GM19035 (cell line): ENCODE results near the gene WDR45.
"Not testable (repeated sequence)": the region's sequence is repeated elsewhere in the genome, so short reads cannot be mapped to it uniquely, and the experiment has no call there.

Experiments
- ATAC-seq: cut with Tn5 transposase; IDR thresholded peaks from one replicate; pipeline ENCODE4 v1.9.1; 2021; ENCODE audit not compliant: unreplicated experiment

The WDR45 gene

GRCh38 chrX:49079489-49080428 lies at the start of gene WDR45:
TSS of gene WDR45 (minus strand) at chrX:49079887. CDS start at chrX:49078095, 1,792 bp downstream.
- peak; percentile 73 for ATAC-seq

- ATAC-seq, result no peak
Measured at GRCh38 chrX:49129427-49129826, 49.7 kb upstream of the WDR45 start.

DNA sequence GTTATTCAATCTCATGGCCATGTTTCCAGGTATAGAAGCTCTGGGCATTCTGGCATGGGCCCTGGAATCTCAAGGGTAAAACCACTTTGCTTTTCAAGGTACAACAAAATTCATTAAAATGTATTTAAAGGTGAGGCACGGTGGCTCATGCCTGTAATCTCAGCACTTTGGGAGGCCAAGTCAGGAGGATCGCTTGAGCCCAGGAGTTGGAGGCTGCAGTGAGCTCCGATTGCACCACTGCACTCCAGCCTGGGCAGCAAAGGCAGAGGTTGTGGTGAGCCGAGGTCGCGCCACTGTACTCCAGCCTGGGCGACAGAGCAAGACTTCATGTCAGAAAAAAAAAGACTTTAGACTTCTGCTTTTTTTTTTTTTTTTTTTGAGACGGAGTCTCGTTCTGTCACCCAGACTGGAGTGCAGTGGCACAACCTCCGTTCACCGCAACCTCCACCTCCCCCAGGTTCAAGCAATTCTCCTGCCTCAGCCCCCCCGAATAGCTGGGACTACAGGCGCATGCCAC lies 48.1 kb upstream of the WDR45 start:
- ATAC-seq, result not testable (repeated sequence)

DNA sequence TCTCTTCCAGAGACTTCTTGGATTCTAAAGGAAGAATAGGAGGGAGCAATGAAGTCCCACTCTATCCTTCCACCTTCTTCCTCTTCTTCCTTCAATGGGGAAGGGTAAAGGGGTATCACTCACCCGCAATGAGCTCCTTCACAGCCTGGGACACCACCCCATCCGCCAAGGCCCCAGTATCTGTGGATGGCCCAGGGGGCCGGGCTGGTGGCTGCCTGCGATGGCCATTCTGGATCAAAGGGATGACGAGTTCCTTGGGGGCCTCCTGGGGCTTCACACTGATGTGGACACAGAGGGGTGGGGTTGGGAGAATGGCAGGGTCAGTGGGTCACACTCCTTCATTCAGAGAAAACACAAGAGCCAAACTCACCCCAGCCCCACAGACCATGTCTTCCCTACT lies 42.8 kb upstream of the WDR45 start:
- ATAC-seq, result no peak

DNA sequence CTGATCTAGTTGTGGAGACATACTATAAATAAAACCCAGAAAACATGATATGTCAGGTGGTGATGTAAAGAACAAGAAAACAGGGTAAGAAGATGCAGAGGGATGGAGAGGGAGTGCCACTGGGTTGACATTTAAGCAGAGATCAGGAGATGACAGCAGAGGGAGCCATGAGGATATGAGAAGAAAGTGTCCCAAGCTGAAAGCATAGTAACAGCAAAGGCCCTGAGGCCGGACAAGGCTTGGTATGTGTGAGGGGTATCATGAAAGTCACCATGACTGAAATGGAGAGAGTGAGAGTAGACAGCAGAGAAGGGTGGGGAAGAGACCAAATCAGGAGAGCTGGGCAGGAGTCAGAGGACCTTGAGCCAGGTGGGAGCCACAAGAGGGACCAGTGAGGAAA lies 40.4 kb upstream of the WDR45 start:
- ATAC-seq, result no peak

DNA sequence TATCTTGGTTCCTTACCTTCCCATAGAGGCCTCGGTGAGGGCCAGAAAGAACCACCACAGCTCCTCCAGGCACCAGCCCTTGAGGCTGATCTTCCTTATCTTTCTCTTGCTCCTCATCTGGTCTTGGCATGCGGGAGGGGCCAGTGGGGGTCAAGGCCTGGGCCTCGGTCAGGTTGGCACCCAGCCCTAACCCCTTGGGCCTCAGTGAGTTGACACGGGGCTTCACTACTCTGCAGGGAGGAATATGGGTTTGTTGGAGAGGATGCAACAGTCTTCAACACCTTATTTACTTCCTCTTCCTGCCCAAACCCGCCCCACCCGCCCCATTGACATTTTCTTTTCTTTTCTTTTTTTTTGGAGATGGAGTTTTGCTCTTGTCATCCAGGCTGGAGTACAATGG lies 37.9 kb upstream of the WDR45 start:
- ATAC-seq, result no peak

DNA sequence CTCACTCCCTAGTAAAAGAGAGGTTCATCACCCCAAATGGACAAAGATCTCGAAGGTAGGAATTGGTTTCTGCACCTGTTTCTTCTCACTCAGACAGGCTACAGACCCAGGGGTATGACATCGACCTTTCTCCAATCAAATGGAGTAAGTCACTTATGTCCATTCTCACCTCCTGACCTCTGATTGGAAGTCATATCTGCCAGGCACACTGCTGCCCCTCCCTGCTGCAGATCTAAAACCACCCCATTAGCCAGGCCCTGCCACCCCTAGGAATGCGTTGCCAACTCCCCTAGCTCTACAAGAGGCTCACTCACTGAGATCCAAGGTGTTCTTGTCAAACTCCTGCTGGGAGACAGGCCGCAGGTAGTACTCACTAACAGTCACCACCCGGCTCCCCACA lies 37.0 kb upstream of the WDR45 start:
- ATAC-seq, result no peak

- no peak for ATAC-seq
Measured at GRCh38 chrX:49116076-49116475, 36.4 kb upstream of the WDR45 start.

DNA sequence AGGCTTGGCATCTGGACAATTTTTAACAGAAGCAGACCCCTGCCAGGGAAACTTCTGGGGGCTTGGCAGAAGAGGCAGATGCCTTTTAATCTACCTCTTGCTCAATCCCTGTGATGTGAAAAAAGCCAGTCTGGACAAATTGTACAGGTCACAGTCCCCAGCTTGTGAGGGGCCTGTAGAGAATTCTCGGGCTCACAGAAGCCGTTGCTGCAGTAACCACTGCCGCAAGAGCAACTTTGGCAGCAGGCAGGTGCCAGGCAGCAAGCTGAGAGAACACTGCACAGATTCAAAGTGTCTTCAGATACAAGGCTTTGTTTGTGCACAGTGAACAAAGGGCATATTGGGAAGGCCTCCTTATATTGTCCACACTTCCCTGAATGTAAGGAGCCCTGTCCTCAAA lies 32.1 kb upstream of the WDR45 start:
- ATAC-seq, result no peak

- ATAC-seq, result no peak
Measured at GRCh38 chrX:49110417-49110816, 30.7 kb upstream of the WDR45 start.

DNA sequence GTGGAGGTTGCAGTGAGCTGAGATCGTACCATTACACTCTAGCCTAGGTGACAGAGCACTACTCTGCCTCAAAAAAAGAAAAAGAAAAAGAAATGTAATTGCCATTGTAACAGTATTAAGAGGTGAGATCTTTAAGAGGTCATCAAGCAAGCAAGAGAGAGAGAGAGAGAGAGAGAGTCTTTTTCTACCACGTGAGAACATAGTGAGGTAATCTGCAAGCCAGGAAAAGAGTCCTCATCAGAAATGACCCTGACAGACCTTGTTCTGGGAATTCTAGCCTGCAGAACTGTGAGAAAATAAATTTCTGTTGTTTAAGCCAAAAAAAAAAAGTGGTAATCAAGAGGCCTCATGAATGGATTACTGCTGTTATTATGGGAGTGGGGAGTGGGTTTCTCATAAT lies 29.0 kb upstream of the WDR45 start:
- ATAC-seq, result no peak

- ATAC-seq, result no peak
Measured at GRCh38 chrX:49106930-49107329, 27.2 kb upstream of the WDR45 start.

- ATAC-seq, result no peak
Measured at GRCh38 chrX:49106296-49106695, 26.6 kb upstream of the WDR45 start.

- ATAC-seq, result no peak
Measured at GRCh38 chrX:49103637-49104036, 23.9 kb upstream of the WDR45 start.

DNA sequence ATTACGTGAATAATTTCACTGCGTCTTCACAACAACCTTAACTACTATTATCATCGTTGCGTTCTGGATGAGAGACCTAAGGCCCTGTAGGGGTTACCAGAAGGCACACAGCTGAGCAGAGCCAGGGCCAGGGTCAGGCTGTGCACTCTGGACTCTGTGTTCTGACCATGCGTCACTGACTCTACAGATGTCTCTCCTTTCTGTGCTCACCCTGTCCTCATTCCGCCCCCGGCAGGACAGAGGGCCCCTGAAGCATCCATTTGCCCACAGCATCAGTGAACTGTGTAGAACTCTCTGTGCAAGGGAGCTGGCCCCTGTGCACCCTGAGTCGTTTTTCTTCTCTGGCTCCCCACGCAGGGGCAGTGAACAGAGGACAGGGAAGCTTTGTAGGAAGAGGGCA lies 22.5 kb upstream of the WDR45 start:
- ATAC-seq, result no peak

DNA sequence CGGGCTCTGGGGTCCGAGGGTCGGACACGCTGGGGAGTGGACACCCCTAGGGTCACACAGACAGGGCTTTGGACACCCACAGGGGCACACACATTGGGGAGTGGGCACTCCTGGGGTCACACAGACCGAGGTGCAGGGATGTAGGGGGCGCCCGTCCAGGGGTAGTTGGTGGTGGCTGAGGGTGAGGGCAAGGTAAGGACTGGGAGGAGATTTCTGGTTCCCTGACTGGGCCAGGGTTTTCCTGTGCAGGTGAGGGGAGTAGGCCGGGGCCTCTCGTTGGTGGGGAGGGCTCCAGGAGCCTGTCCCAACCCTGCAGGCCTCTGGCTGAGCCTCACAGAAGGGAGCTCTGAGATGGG lies 21.9 kb upstream of the WDR45 start:
- ATAC-seq, result peak; percentile 11

GRCh38 chrX:49100704-49101628 lies 21.3 kb upstream of the WDR45 start:
- peak; percentile 94 for ATAC-seq

GRCh38 chrX:49096419-49096818 lies 16.7 kb upstream of the WDR45 start:
- no peak for ATAC-seq

GRCh38 chrX:49089553-49089952 lies 9.9 kb upstream of the WDR45 start:
- no peak for ATAC-seq

DNA sequence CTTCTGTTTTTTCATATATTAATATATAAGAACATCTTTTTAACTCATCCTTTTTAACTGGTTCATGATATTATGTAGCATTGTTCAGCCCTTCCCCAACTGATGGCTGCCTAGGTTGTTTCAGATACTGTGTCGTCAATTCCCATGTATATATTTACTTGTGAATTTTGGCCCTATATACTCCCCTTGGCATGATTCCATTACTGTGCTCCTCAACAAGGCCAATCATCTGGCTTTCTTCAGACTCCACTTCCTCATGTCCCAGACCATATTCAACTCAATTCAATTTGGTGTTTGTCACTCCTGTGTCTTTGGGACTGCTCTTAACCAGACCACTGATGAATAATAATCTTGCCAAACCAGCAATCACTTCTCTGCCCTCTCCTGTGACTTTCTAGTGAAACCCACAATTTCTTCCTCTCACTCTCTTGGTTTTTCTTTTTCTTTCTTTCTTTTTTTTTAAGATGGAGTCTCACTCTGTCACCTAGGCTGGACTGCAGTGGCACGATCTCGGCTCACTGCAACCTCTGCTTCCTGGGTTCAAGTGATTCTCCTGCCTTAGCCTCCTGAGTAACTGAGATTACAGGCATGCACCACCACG lies 2.7 kb upstream of the WDR45 start:
- ATAC-seq, result no peak

- no peak for ATAC-seq
Measured at GRCh38 chrX:49077941-49078340, 1.7 kb downstream of the WDR45 start.
